Uterus (tissue), 4 donors: ENCODE data around the gene PEX6. TPM values are rescaled to one million over a fixed set of nuclear protein-coding genes. Genes with fewer than 3 reads are reported as not detected.
A peak's percentile ranks its signal among the peaks of the same experiment; 100 is the strongest.

Source experiments
- DNase-seq, 2 donors: peaks; one replicate each; pipeline ENCODE4 v3.0.0-alpha.2; 2019 to 2020
- H3K27ac ChIP-seq, 2 donors: fragments of 200-600 bp; sonication (generic); 1 replicate in 1 of 2; 2 replicates in 1 of 2; pipeline ENCODE4 v1.5.1; 2016 to 2018
- H3K27me3 ChIP-seq, 2 donors: fragments of 200-600 bp; sonication (generic); one replicate each; pipeline ENCODE4 v1.5.1; 2018 to 2019; ENCODE audit warnings: control low read depth in 1 of 2
- H3K36me3 ChIP-seq, 2 donors: fragments of 200-600 bp; sonication (generic); one replicate each; pipeline ENCODE4 v1.5.1; 2019; ENCODE audit warnings: control low read depth in 1 of 2
- H3K4me1 ChIP-seq, 2 donors: fragments of 200-600 bp; sonication (generic); one replicate each; pipeline ENCODE4 v1.5.1; 2018 to 2019; ENCODE audit warnings: control low read depth in 1 of 2
- H3K4me3 ChIP-seq, 2 donors: fragments of 200-600 bp; sonication (generic); 1 replicate in 1 of 2; 2 replicates in 1 of 2; pipeline ENCODE4 v1.5.1; 2018 to 2019; ENCODE audit warnings: mild to moderate bottlenecking in 1 of 2
- H3K9me3 ChIP-seq, 2 donors: fragments of 200-600 bp; sonication (generic); one replicate each; pipeline ENCODE4 v1.5.1; 2019; ENCODE audit warnings: control low read depth in 1 of 2
- POLR2A ChIP-seq, 2 donors: fragments of 450-650 bp; IDR thresholded peaks; one replicate each; pipeline ENCODE4 v1.6.1; 2016; ENCODE audit warnings: antibody characterized with exemption in 2 of 2, mild to moderate bottlenecking in 1 of 2, moderate library complexity in 1 of 2
- intact Hi-C: fragments of 100-400 bp; cut with DNase I; formaldehyde crosslinking; loops from one replicate; pipeline ENCODE4 v1.15.1; 2023; ENCODE audit warnings: low total_unique reads
- total RNA-seq, 4 donors: library from RNA; depleted of rRNA in 3 of 4; stranded (reverse); fragments of >200 nt in 3 of 4; gene quantifications; one replicate each; pipeline versions ENCODE4 v1.1.0 to v1.2.4, GENCODE V29; 2014 to 2023
- TF ChIP-seq, protein P1 (sequence below), 4 experiments: fragments of 200-600 bp in 2 of 4; fragments of 450-650 bp in 2 of 4; sonication (generic) in 2 of 4; IDR thresholded peaks; one replicate each; pipeline ENCODE4 v1.5.1; 2016 to 2019; ENCODE audit warnings: antibody characterized with exemption in 4 of 4, mild to moderate bottlenecking in 2 of 4, moderate library complexity in 1 of 4
- donor health status: DM: yes; HTN: yes; CAD: no.

PEX6 gene
- total RNA-seq, 4 donors from 2014 or later = 19.2 to 38.2 (median 23.1) TPM

DNA sequence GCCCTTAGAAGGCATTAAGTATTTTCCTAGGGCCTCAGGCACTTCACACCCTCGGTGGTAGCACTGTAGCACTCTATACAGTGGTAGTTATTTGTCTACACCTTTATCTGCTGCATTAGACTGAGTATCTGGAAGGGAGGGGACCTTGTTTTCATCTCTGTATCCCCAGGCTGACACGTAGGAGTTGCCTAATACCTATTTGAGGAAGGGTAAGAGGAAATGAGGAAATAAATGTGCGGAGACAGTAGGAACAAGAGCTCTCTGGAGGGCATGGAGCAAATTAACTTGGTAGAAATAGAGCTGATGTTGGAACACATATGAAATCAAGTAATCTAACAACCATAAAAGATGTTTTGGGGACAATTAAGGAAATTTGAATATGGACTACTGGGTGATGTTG, 45.8 kb downstream of the PEX6 start:
- Histone ChIP-seq H3K4me3 (no peak overlapping the region), H3K4me1 (no peaks in the 10 kb centered on the region), H3K36me3 (no peaks in the 10 kb centered on the region), H3K27me3 (no peaks in the 10 kb centered on the region), H3K9me3 (no peaks in the 10 kb centered on the region), H3K27ac (no peak overlapping the region)
- TF ChIP-seq, protein P1, sequence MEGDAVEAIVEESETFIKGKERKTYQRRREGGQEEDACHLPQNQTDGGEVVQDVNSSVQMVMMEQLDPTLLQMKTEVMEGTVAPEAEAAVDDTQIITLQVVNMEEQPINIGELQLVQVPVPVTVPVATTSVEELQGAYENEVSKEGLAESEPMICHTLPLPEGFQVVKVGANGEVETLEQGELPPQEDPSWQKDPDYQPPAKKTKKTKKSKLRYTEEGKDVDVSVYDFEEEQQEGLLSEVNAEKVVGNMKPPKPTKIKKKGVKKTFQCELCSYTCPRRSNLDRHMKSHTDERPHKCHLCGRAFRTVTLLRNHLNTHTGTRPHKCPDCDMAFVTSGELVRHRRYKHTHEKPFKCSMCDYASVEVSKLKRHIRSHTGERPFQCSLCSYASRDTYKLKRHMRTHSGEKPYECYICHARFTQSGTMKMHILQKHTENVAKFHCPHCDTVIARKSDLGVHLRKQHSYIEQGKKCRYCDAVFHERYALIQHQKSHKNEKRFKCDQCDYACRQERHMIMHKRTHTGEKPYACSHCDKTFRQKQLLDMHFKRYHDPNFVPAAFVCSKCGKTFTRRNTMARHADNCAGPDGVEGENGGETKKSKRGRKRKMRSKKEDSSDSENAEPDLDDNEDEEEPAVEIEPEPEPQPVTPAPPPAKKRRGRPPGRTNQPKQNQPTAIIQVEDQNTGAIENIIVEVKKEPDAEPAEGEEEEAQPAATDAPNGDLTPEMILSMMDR (IDR thresholded peaks at IDR 0.05) = no peak
- no peak for TF ChIP-seq POLR2A (IDR thresholded peaks at IDR 0.05)
- intact Hi-C loops = no loop called here
- no peak for DNase-seq

DNA sequence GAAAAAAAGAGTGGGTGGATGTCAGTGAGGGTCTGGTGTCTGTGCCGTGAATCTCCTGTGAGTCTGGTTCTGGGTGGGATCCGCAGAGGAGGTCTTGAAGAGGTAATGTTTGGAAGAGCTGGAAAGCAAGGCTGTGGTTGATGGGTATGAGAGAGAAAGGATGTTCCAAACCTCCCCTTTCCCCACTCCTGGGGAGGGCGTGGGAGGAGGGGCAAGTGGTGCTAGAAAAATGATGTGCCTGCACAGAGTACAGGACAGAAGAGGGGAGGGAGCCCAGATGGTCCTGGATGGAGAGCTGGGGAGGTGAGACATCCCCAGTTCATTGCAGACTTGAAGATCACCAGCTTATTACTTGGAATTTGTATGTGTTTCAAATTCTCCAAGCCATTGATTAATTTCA, 46.6 kb downstream of the PEX6 start:
- Histone ChIP-seq H3K36me3 (no peaks in the 10 kb centered on the region), H3K4me3 (no peak overlapping the region), H3K27ac (peak overlapping the region in 1 of 2 donors; percentile 0), H3K27me3 (no peaks in the 10 kb centered on the region), H3K9me3 (no peaks in the 10 kb centered on the region), H3K4me1 (no peaks in the 10 kb centered on the region)
- intact Hi-C loops = no loop called here
- TF ChIP-seq POLR2A (IDR thresholded peaks at IDR 0.05) = no peak
- TF ChIP-seq, protein P1 (IDR thresholded peaks at IDR 0.05) = no peak
- DNase-seq = no peak

DNA sequence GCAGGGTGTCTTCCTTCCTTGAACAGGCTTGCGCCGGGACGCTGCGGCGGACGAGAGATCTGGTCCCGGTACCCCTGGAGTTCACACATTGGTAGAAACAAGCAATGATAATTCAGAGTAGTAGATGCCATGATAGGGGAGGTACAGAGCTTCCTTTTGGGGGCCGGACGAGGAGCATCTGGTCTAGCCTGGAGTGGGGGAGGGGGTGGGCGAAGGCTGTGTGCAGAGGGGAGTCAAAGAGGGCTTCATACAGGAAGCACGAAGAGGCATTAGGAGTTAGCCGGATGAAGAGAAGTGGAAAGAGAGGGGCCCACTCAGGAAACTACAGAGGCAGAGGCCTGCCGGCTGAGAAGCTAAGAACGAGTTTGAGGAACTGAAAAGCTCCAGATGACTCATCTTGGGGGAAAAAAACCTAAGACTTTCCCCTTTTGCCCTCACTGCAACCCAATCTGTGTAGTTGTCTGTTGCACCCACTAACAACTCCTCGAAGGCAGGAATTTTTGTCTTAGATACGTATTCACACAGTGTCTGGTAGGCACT, 49.1 kb downstream of the PEX6 start:
- no peak for DNase-seq
- no peaks in the 10 kb centered on the region for H3K9me3 ChIP-seq
- TF ChIP-seq POLR2A (IDR thresholded peaks at IDR 0.05) = no peak
- TF ChIP-seq, protein P1 (IDR thresholded peaks at IDR 0.05) = no peak
- peak overlapping the region; percentile 82 to 98 for H3K4me3 ChIP-seq
- H3K27me3 ChIP-seq = no peaks in the 10 kb centered on the region
- no peaks in the 10 kb centered on the region for H3K4me1 ChIP-seq
- intact Hi-C loops = loop anchor here (10.0 kb wide), 1 partner anchor 55 kb away; the partner anchor contains the start of gene PPP2R5D
- no peaks in the 10 kb centered on the region for H3K36me3 ChIP-seq
- H3K27ac ChIP-seq = peak overlapping the region; percentile 92 to 96

DNA sequence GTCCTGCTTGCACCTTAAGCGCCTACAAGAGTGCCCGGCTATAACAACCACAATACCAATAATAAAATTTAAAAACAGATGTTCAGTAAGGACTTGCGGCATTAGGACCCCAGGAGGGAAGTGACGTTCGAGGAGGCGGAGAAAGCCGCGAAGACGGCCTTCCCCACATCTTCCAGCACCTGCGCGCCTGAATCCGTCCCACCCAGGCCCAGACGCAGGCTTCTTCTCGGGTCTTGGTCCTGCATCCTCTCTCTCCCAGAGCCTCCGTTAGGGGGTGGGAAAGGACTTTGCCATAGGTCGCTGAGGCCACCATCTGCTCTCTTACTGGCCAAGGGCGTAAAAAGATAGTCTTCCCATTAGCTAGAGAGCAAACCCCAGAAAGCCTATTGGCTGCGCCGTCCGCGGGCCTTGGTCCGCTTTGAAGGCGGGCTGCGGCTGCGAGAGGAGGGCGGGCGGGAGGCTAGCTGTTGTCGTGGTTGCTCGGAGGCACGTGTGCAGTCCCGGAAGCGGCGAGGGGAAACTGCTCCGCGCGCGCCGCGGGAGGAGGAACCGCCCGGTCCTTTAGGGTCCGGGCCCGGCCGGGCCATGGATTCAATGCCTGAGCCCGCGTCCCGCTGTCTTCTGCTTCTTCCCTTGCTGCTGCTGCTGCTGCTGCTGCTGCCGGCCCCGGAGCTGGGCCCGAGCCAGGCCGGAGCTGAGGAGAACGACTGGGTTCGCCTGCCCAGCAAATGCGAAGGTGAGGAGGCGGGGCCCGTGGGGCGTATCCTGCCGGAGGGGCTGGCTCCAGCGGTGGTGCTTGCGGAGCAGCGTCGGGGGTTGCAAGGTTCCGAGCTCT, 49.8 kb downstream of the PEX6 start, which contains the start of gene CNPY3:
Gene CNPY3 (plus strand): TSS at position 495 of the 835 bp plus-strand sequence. CDS start 91 bp downstream, at position 586.
- Histone ChIP-seq H3K9me3 (no peaks in the 10 kb centered on the region), H3K36me3 (no peaks in the 10 kb centered on the region), H3K4me1 (no peaks in the 10 kb centered on the region), H3K4me3 (peak within 1 kb of the TSS; percentile 82 to 98), H3K27me3 (no peaks in the 10 kb centered on the region), H3K27ac (peak within 1 kb of the TSS; percentile 92 to 96)
- peak in 1 of 2 donors; percentile 56 for TF ChIP-seq POLR2A (IDR thresholded peaks at IDR 0.05)
- TF ChIP-seq, protein P1 (IDR thresholded peaks at IDR 0.05) = peak in 3 of 4 experiments; percentile 8 to 29 (median 14)
- intact Hi-C loops = loop anchor here (10.0 kb wide), 1 partner anchor 56 kb away; the partner anchor contains the start of gene PPP2R5D
- peak; percentile 91 to 93 for DNase-seq
